GM19328 (cell line): ENCODE data around the gene TRIM9.

Source experiments
- ATAC-seq: cut with Tn5 transposase; IDR thresholded peaks from one replicate; pipeline ENCODE4 v1.9.1; 2021; ENCODE audit warnings: mild to moderate bottlenecking, moderate library complexity; ENCODE audit not compliant: unreplicated experiment

The TRIM9 gene

GRCh38 chr14:51093371-51094281 lies 1.3 kb downstream of the TRIM9 start:
- no peak for ATAC-seq

GRCh38 chr14:51092965-51093364 lies 1.9 kb downstream of the TRIM9 start:
- no peak for ATAC-seq

GRCh38 chr14:51089278-51089677 lies 5.6 kb downstream of the TRIM9 start:
- ATAC-seq: no peak

GRCh38 chr14:51087031-51087441 lies 7.9 kb downstream of the TRIM9 start:
- ATAC-seq: no peak

- ATAC-seq: no peak
These were observed 8.9 kb downstream of the TRIM9 start for GRCh38 chr14:51086044-51086443.

GRCh38 chr14:51084962-51085361 lies 9.9 kb downstream of the TRIM9 start:
- ATAC-seq: no peak

- ATAC-seq: no peak
These were observed 10.4 kb downstream of the TRIM9 start for GRCh38 chr14:51084507-51084906.

- ATAC-seq: no peak
These were observed 12.6 kb downstream of the TRIM9 start for GRCh38 chr14:51082349-51082748.

- no peak for ATAC-seq
These were observed 13.2 kb downstream of the TRIM9 start for GRCh38 chr14:51081712-51082111.

- ATAC-seq: no peak
These were observed 13.7 kb downstream of the TRIM9 start for GRCh38 chr14:51081209-51081608.

GRCh38 chr14:51080645-51081044 lies 14.3 kb downstream of the TRIM9 start:
- no peak for ATAC-seq

- ATAC-seq: no peak
These were observed 15.4 kb downstream of the TRIM9 start for GRCh38 chr14:51079489-51079888.

GRCh38 chr14:51079085-51079484 lies 15.8 kb downstream of the TRIM9 start:
- ATAC-seq: no peak

GRCh38 chr14:51074701-51075385 lies 20.1 kb downstream of the TRIM9 start:
- no peak for ATAC-seq

GRCh38 chr14:51073731-51074130 lies 21.2 kb downstream of the TRIM9 start:
- ATAC-seq: no peak

- no peak for ATAC-seq
These were observed 21.9 kb downstream of the TRIM9 start for GRCh38 chr14:51072976-51073375.

GRCh38 chr14:51071857-51072256 lies 23.0 kb downstream of the TRIM9 start:
- no peak for ATAC-seq

GRCh38 chr14:51070726-51071125 lies 24.2 kb downstream of the TRIM9 start:
- ATAC-seq: no peak

- no peak for ATAC-seq
These were observed 25.9 kb downstream of the TRIM9 start for GRCh38 chr14:51069055-51069454.

GRCh38 chr14:51068268-51068667 lies 26.6 kb downstream of the TRIM9 start:
- no peak for ATAC-seq

- ATAC-seq: no peak
These were observed 27.6 kb downstream of the TRIM9 start for GRCh38 chr14:51067295-51067694.

- ATAC-seq: no peak
These were observed 28.3 kb downstream of the TRIM9 start for GRCh38 chr14:51066576-51066975.
